ENCODE results near the gene RANGAP1.

RANGAP1 gene

DNA sequence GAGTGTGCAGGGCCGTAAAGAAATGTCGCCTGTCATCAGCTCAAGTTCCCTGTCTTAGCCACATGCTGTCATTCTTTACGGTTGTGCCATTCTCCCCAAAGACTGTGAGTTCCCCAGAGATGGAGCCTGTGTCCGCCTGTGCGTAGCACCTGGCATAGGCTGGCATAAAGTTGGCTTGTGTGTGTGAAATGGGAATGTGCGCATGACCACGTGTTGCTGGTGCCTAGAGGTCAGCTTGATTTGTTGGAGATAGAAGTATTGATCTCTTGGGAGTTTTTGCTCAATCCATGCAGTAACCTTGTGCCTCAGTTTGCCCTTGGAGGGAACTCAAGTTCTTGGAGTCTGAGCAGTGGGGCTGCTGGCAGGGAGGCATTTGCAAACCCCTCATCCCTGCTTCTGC, 54.6 kb downstream of the RANGAP1 start:
- no peak for DNase-seq

GRCh38 chr22:41230401-41230785, 55.6 kb downstream of the RANGAP1 start:
- DNase-seq = no peak

DNA sequence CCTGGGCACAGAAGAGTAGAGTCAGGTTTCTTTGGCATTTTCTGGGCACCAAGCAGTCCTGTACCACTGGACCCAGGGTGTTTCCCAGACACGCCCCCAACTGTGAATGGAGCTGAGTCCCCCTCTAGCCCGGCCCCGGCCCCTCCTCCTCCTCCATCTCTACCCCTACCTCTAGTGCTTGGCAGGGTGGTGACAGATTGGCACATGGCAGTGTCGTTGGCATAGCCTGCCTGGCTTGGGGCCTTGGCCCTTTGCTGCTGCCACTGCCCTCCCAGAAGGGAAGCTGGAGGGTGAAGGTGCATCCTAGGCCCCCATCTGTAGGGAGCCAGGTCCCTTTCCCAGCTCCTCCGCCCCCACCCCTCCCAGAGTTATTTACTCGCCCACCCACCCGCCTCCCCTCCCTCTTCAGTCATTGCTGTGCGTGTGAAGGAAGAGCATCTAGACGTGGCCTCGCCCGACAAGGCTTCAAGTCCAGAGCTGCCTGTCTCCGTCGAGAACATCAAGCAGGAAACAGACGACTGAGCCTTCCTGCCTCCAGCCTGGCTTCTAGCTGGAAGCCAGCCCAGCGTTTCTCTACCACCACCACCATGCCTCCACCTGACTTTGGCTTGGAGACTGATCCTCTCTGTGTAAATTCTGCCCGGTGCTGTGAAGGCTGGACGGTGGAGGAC, 56.1 kb downstream of the RANGAP1 start:
- no peak for DNase-seq

- DNase-seq = no peak
Measured at GRCh38 chr22:41229215-41229614, 56.8 kb downstream of the RANGAP1 start.

DNA sequence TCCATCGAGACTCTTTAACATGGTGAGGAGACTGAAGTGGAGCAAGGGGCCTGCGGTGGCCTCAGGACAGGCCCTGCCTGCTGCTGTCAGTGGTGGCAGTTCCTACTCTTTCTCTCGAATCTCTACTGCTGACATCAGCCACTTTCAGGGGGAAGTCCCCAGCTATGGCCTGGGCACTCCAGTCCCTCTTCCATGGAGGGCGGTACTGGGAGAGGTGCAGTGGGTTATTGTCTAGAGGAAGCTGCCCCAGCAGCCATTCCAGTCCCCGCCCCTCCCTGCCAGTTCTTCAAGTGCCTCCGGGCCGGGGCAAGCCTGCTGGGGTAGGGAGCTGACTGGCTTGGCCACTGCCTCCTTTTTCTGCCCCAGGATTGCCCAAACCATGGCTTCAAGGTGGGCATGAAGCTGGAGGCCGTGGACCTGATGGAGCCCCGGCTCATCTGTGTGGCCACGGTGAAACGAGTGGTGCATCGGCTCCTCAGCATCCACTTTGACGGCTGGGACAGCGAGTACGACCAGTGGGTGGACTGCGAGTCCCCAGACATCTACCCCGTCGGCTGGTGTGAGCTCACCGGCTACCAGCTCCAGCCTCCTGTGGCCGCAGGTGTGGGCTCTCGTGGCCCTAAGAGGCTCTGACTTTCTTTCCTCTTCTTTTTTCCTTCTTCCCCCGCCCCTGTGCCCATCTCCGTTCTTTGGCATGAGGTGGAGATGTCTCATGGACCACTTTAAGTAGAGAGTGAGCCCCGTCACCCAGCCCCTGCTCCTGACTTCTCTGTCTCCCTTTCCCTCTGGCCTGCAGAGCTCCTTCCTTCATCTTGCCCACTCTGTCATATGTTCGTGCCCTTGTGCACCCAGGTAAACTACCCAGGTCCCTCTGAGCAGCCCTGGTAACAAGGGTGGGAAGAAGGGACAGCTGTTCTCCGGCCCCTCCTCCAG, 59.0 kb downstream of the RANGAP1 start:
- DNase-seq = no peak

- no peak for DNase-seq
Measured at GRCh38 chr22:41223535-41223934, 62.5 kb downstream of the RANGAP1 start.

GRCh38 chr22:41222846-41223507, 63.0 kb downstream of the RANGAP1 start:
- no peak for DNase-seq

DNA sequence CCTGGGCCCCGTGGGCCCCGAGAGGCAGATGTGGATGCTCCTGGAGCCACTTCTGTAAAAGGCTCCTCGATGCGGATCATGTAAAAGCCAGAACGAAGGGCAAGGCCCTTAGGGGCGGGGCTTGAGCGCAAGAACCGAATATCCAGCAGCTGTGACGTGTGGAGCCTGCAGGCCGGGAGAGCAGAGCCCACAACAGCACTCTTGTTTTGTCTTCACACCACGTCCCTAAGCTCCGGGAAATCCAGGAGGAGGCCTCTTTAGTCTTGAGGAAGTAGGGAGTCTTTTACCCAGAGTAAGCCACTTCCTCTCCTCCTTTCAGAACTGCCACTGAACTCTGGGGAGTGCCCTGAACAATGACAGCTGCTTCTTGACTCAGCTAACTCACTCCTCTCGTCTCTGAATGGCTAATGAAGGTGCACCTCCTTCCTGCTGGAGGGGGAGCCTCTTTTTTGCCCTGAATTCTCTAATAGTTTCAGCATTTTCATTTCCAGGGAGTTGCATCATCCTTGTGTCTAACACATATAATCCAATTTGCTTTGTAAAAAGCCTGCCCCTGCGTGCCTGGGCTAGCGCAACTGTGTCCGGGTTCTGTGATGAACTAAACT, 68.3 kb downstream of the RANGAP1 start:
- peak; percentile 28 for DNase-seq

- DNase-seq = no peak
Measured at GRCh38 chr22:41216984-41217383, 69.0 kb downstream of the RANGAP1 start.

DNA sequence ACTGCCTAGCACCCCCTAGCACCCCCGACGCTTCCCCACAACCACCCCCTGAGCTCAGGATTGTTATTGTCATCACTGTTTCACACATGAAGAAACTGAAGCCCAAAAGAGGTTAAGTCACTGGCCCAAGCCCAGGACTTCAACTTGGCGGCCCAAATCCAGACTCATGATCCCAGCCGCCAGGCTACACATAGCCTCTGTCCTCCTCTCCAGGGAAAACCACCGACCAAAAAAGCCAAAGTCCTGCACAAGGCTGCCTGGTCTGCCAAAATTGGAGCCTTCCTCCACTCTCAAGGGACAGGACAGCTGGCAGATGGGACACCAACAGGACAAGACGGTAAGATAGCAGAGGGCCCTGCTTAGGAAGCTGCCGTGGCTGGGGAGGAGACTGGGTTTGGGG, 70.1 kb downstream of the RANGAP1 start:
- DNase-seq = no peak

DNA sequence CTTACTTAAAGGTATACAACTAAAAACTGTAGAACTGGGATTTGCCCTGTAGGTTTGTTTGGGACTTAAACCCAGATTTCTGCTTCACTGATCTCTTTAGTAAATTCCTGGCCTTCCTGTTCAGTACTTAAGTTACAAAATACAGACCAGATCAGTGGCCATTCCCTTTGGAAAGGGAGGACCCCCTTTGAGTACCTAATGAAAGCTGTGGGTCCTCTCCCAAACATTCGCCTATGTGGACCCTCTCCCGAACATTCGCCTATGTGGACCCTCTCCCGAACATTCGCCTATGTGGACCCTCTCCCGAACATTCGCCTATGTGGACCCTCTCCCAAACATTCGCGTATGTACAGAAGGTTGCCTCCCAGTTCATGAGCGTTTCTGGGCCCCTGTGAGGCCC, 70.6 kb downstream of the RANGAP1 start:
- DNase-seq = no peak

- DNase-seq = no peak
Measured at GRCh38 chr22:41206719-41207118, 79.3 kb downstream of the RANGAP1 start.

DNA sequence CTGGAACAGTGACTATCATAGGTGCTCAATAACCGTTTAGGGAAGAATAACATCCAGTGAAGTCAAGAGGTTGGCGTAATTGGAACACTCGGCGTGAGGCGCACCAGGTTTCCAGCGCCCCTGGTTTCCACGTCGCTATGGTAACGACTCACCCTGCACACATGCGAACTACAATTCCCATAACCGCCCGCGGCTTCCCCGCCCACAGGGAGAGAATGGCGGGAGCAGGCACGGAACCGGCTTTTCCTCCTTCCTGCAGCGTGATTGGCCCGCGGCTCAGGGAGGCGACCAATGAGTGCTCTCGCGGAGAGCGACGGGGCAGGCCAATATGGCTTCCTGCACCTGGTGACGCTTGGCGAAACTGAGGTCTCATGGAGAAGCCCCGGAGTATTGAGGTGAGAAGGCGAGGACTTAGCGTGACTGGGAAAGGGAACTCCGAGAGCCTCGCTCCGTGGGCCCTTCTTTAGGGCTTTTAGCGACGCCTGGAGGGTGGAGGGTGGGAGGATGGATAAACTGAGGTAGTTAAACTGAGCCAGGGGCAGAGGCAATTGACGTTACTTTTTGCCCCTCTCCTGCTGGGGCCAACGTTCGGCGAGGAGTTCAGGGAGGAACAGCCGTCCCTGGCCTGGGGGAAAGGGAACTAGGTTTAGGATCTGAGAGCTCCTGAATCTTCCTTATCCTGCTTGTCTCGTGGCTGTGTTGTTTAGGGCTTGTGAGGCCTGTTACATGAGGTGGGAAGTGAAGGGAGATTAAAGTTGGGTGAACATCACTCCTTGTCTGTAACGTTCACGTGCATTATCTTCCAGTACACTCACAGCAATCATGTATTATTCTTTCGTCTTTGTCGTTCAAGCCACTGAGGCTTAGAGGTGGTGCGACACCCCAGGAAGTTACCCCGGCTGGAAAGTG, 80.7 kb downstream of the RANGAP1 start, which contains the start of gene L3MBTL2:
TSS of gene L3MBTL2 (plus strand) at position 321 of the 909 bp plus-strand sequence. CDS start at position 372, 51 bp downstream.
- peak; percentile 97 for DNase-seq

DNA sequence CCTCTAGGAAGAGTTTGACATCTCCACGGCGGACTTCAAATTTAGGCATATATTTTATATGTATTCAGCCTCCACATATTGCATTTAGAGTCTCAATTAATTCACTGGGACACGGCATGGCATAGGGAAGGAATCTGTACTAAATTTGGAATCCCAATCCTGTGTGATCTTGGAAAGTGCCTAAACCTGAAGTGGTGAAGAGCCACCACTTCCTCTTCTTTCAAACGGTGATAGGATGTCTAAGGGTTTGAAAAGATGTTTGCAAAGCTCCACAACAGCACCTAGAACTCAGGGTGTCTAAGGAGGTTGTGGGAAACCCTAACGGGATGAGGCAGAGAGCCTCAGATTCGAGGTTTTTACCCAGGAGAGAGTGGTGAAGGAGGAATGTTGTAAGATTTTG, 81.9 kb downstream of the RANGAP1 start:
- no peak for DNase-seq

DNA sequence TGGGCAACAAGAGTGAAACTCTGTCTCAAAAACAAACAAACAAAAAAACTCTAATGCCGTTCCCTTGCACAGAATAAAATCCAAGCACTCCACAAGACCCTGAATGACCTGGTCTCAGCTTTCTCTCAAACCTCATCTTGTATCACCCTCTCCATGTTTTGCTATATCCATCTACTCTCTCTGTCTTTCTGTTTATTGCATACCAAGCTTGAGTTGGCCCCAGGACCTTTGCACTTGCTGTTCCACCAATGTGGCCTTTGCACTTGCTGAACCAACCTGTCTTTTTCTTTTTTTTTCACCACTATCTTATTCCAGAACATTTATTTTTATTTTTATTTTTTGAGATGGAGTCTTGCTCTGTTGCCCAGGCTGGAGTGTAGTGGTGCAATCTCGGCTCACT, 82.9 kb downstream of the RANGAP1 start:
- no peak for DNase-seq

DNA sequence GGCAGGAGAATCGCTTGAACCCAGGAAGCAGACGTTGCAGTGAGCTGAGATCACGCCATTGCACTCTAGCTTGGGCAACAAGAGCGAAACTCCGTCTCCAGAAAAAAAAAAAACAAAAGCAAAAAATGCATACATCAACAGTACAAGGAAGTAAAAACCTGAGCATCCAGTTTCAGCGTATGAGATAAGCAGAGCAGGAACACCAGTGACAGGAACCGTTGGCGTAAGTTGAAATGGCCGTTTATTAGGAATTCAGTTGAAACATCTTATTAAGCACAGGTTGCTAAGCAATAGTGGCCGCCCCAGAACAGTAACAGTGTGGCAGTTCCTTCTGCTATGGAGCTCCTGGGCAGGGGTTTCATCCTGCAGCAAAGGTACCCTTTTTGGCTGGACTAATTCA, 84.8 kb downstream of the RANGAP1 start:
- DNase-seq = no peak

DNA sequence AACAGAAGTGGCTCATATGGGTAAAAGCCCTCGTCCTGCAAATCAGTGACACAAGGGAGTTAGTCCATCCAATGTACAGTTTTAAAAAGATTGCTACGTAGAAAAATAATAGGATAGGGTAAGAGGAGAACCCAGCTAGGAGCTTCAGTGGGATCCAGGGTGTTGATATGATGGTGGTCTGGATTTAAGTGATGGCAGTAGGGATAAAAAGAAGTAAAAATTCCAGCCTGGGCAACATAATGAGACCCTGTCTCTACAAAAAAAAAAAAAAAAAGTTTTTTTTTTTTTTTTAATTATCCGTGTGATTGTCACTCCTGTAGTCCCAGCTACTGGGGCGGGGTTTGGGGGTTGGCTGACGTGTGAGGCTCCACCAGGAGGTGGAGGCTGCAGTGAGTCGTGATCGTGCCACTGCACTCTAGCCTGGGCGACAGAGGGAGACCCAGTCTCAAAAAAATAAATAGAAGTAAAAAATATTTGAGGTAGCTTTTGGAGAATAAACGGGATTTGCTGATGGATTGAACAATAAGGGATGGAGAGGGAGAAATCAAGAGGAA, 87.9 kb downstream of the RANGAP1 start:
- peak; percentile 19 for DNase-seq

DNA sequence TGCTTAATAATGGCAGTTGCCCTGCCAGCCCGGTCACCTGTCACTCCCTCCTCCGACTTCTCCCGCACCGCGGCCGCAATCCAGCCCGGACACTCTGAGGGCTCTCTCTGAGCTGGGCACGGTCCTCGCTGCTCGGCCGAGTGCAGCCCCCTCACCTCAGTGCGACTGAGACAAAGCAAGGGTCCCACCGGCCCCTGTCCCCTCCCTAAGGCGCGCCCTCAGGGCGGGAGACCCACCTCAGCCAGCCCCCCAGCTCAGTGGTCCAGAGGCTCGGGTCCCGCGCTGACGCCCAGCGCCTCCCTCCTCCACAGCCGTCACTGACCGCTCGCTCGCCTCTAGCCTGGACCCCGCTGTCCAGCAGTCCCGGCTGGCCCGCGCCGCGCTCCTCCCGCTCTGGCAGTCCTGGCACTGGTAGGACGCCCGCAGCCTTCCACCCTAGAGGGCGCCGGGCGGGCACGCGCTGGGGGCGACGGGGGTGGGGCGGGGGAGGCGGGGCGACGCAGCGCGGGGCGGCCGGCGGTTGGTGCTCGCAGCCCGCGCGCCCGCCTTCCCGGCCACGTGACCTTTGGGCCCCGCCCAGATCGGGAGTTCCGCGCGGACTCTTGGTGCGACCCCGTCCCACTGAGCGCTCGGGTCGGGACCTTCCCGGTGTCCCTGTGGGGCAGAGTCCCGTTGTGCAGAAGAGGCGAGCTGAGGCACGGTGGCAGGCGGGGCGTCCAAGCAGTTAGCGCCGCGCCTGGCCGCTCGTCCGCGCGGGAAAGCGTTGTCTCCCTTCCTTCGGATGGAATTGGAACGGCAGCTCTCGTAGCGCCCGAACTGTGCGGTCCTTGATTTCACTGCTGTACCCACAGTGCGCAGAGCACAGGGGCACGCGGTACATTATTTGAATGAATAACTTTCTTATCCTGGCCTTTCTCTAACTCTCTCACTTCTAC, 88.7 kb downstream of the RANGAP1 start:
- peak; percentile 67 for DNase-seq
